HepG2 (cell line): Measurements from ENCODE around the gene TTYH1. TPM values are rescaled to one million over a fixed set of nuclear protein-coding genes. Genes with fewer than 3 reads are reported as not detected.

Experiments
- CBX2 ChIP-seq, 2 experiments: fragments of 200-600 bp in 1 of 2; sonication (generic); formaldehyde crosslinking in 1 of 2; IDR thresholded peaks; 2 replicates each; pipeline versions ENCODE4 v1.7.0 to v1.8.1; 2018 to 2022; ENCODE audit warnings: low read depth in 2 of 2, low read length in 1 of 2, mild to moderate bottlenecking in 1 of 2, missing genetic modification reagents in 1 of 2
- ELF4 ChIP-seq: sonication (generic); formaldehyde crosslinking; IDR thresholded peaks from 2 replicates; pipeline ENCODE4 v1.5.0; 2020; ENCODE audit warnings: missing genetic modification reagents, mild to moderate bottlenecking, moderate library complexity, borderline replicate concordance
- PRDM15 ChIP-seq: sonication (generic); formaldehyde crosslinking; IDR thresholded peaks from 2 replicates; pipeline ENCODE4 v1.4.0; 2020; ENCODE audit warnings: missing genetic modification reagents
- polyA plus RNA-seq, 8 experiments: library from polyadenylated mRNA; depleted of rRNA in 3 of 8; stranded (reverse) in 7 of 8; unstranded in 1 of 8; fragments of >200 nt; fragmentation: Illumina TruSeq in 4 of 8; extraction: Trizol in 4 of 8; gene quantifications; 2 replicates each; pipeline versions ENCODE4 v1.2.1 to v1.2.3, GENCODE V29; 2011 to 2016; ENCODE audit warnings: low read depth in 4 of 8, missing spikeins in 1 of 8, mixed read lengths in 1 of 8; ENCODE audit not compliant: insufficient read depth in 1 of 8
- total RNA-seq, 5 experiments: library from RNA; depleted of rRNA; stranded (reverse); fragments of >200 nt; fragmentation: Illumina TruSeq; extraction: Trizol; gene quantifications; 2 replicates each; pipeline ENCODE4 v1.2.3, GENCODE V29; 2016; ENCODE audit warnings: low read depth in 1 of 5
- TF ChIP-seq, protein P1 (sequence below): sonication (generic); formaldehyde crosslinking; conservative IDR thresholded peaks from 2 replicates; pipeline ENCODE4 v1.4.0; 2020; ENCODE audit warnings: missing genetic modification reagents

The TTYH1 gene
- total and polyA plus RNA-seq, 2 of the 13 experiments (the other 11 are each of a cell fraction or from before 2014, with no cell fraction given): 6.9 to 19.9 TPM

GRCh38 chr19:54452626-54453025 lies 37.4 kb downstream of the TTYH1 start (continued):
- TF ChIP-seq, protein P1, sequence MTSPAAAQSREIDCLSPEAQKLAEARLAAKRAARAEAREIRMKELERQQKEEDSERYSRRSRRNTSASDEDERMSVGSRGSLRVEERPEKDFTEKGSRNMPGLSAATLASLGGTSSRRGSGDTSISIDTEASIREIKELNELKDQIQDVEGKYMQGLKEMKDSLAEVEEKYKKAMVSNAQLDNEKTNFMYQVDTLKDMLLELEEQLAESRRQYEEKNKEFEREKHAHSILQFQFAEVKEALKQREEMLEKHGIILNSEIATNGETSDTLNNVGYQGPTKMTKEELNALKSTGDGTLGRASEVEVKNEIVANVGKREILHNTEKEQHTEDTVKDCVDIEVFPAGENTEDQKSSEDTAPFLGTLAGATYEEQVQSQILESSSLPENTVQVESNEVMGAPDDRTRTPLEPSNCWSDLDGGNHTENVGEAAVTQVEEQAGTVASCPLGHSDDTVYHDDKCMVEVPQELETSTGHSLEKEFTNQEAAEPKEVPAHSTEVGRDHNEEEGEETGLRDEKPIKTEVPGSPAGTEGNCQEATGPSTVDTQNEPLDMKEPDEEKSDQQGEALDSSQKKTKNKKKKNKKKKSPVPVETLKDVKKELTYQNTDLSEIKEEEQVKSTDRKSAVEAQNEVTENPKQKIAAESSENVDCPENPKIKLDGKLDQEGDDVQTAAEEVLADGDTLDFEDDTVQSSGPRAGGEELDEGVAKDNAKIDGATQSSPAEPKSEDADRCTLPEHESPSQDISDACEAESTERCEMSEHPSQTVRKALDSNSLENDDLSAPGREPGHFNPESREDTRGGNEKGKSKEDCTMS (CRISPR knock-in tag): no peak
- TF ChIP-seq ELF4 (CRISPR knock-in tag): no peak
- TF ChIP-seq PRDM15: no peak
- TF ChIP-seq CBX2 (IDR thresholded peaks at IDR 0.05; ENCODE audit: low read depth, low read length): no peak
- TF ChIP-seq CBX2 (CRISPR knock-in tag; IDR thresholded peaks at IDR 0.05; ENCODE audit: low read depth): no peak
